DMS79 treated with DMSO at 0.1 percent for 48 hours (cell line): ENCODE data around the gene TMCC2.
"Not testable (repeated sequence)": the region's sequence is repeated elsewhere in the genome, so short reads cannot be mapped to it uniquely, and the experiment has no call there.

Experiments used
- DNase-seq: peaks from one replicate; lab custom pipeline; 2025; lab: John Stamatoyannopoulos, UW

Gene TMCC2, protein sequence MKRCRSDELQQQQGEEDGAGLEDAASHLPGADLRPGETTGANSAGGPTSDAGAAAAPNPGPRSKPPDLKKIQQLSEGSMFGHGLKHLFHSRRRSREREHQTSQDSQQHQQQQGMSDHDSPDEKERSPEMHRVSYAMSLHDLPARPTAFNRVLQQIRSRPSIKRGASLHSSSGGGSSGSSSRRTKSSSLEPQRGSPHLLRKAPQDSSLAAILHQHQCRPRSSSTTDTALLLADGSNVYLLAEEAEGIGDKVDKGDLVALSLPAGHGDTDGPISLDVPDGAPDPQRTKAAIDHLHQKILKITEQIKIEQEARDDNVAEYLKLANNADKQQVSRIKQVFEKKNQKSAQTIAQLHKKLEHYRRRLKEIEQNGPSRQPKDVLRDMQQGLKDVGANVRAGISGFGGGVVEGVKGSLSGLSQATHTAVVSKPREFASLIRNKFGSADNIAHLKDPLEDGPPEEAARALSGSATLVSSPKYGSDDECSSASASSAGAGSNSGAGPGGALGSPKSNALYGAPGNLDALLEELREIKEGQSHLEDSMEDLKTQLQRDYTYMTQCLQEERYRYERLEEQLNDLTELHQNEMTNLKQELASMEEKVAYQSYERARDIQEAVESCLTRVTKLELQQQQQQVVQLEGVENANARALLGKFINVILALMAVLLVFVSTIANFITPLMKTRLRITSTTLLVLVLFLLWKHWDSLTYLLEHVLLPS

DNA sequence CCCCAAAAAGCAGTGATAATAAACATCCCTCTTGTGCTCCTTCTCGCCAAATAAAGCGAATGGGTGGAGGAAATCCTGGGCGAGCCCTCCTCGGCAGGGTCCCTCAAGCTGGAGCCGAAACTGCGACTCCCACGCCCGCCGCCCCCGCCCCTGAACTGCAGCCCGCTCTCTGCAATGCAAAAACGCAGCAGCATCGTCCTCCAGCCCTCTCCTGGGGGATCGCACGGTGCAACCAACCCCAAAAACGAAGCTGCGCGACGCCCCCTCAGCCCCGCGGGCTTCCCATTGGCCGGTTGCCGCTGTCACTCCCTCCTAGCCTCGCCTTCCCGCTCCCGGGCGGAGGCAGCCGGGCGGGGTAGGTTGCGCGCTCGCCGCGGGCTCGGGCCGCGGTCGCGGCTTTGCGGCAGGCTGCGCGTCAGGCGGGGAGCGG, at the start of gene TMCC2:
Gene TMCC2 (plus strand): TSS at position 363 of the 430 bp plus-strand sequence. CDS start 619 bp downstream, outside the sequence.
- DNase-seq: peak; percentile 91

DNA sequence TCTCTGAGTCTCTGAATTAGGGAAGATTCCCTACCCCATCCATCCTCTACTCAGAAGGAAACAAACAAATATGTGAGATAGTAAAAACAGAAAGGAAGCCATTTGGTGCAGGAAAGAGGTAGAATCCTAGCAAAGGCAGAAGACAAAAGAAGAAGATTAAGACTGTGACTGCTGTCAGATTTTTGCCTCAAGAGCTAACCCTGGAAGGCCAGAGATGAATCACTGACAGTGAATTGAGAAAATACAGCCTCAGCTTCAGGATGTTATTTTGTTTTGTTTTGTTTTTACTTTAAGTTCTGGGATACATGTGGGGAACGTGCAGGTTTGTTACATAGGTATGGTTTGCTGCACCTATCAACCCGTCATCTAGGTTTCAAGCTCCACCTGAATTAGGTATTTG, 47.9 kb upstream of the TMCC2 start:
- no peak for DNase-seq

DNA sequence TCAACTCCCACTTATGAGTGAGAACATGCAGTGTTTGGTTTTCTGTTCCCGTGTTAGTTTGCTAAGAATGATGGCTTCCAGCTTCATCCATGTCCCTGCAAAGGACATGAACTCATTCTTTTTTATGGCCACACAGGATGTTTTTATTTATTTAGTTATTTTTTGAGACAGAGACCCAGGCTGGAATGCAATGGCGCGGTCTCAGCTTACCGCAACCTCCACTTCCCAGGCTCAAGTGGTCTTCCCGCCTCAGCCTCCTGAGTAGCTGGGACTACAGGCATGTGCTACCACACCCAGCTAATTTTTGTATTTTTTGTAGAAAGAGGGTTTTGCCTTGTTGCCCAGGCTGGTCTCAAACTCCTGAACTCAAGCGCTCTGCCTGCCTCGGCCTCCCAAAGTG, 47.4 kb upstream of the TMCC2 start:
- not testable (repeated sequence) for DNase-seq

DNA sequence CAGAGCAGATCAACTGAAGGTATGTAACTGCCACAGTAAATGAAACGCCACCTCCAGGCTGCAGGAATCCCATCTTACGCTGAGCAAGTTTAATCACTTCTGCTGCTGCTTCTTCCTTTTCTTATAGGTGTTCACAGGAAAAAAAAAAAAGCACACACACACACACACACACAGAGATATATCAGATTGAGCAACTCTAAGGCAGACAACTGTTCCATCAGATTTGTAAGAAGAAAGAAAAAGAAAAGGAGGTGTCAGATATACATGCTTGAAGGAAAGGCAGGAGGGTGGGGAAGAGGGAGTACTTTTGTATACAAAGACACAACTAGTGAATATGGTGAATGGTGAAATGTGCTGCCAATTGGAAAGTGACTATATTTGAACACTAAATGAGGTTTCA, 44.8 kb upstream of the TMCC2 start:
- DNase-seq: no peak

DNA sequence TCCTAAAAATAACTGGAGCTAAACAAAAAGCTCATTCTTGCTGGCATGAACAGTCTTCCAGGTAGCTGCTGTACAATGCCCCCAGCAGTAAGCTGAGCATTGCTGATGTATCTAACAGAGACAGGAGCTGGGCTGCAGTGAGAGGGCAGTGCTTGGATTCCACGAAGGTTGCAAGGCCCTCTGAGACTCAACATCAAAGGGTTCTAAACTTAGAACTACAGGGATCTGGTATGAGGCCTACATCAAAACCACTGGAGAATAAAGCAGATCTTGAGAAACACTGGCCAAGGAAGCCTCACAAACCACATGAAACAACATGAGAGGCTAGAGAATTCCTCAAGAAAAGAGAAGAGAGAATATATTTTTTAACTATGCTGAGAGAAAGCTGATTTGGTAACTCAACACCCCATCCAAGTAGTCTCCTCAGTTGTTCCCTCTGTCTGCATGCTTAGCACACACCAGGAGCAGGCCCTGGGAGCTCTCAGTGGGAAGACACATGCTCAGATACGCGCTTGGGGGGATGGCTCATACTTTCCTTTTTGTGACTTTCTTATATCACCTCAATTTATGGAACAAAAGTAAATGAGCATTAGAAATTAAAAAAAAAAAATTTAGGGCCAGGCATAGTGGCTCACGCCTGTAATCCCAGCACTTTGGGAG, 43.9 kb upstream of the TMCC2 start:
- DNase-seq: no peak

DNA sequence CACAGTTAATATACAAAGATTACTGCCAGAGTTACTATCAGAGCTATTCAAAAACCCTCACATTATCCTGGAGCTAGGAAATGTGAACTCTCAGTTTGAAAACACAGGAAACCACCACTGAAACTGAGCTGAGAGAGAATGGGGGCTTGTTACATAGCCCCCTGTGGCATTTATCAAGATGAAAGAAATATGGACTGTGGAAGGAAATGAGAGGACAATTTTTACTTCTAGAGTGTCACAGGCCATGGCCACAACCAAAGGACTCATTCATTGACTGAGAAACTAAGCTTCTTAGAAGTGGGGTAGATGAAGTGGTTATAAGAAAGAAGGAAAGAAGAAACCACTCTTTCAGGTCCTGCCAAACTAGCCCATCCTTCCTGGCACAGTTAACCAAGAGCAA, 41.6 kb upstream of the TMCC2 start:
- DNase-seq: no peak

DNA sequence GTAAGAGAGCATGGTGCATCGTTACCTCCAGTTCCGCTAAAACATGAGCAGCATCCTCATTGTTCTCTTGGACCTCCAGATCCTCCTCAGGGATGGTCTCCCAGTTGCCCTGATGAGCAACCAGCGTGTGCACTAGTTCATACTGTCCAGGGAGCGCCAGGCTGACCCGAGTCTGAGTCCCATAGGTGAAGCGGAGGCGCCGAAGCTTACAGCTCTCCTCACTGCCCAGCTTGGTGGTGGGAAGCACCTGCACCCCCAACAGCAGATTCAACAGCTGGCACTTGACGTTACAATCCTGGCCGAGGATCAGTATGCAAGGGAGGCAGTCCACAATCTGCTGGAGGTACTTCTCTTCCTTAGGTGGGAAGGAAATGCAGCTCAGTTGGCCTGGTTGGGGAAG, 40.3 kb upstream of the TMCC2 start:
- no peak for DNase-seq

DNA sequence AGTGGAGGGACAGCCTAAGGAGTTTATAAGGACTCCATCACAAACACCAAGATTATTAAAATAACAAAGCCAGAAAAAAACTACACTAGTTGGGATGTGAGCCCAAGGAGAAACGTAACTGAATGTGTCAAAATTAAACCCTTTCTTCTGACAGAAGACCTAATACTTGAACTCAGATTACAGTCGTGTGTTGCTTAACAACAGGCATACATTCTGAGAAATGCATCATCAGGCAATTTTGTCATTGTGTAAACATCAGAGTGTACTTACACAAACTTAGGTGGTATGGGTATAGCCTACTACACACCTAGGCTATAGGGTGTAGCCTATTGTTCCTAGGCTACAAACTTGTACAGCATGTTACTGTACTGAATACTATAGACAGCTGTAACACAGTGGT, 39.6 kb upstream of the TMCC2 start:
- DNase-seq: no peak

DNA sequence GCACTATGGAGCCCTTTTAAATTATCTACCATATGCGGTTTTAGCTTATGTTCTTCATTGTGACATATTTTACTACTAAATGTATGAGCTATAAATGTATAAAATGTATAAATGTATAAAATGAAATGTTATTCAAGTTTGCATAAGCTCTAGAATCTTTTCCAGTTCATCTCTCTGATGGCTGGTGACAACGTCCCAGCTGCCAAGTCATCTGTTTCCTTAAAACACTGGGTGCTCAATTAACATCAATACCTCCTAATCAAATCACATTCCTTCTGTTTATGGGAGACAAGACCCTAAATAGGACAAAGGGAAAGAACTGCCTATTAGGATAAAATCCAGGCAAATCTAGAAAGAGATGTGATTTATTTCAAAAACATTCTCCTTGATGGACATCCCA, 39.1 kb upstream of the TMCC2 start:
- DNase-seq: no peak

DNA sequence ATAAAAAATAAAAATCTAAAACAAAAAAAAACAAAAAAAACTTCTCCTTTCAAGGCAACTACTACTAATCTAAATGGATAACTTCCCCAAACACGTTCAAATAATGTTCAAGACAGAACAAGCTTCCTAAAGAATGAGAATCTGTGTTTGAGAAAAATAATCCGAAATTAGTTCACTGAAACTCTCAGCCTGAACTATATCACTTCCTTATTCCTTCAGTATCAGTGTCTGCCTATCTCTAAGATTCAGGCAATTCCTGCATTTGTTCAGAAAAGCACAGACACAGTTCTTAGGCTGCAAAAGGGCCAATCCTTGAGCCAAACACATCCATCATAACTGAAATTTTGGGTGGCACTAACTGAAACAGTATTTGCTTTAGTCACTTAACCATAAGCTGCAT, 38.6 kb upstream of the TMCC2 start:
- no peak for DNase-seq

DNA sequence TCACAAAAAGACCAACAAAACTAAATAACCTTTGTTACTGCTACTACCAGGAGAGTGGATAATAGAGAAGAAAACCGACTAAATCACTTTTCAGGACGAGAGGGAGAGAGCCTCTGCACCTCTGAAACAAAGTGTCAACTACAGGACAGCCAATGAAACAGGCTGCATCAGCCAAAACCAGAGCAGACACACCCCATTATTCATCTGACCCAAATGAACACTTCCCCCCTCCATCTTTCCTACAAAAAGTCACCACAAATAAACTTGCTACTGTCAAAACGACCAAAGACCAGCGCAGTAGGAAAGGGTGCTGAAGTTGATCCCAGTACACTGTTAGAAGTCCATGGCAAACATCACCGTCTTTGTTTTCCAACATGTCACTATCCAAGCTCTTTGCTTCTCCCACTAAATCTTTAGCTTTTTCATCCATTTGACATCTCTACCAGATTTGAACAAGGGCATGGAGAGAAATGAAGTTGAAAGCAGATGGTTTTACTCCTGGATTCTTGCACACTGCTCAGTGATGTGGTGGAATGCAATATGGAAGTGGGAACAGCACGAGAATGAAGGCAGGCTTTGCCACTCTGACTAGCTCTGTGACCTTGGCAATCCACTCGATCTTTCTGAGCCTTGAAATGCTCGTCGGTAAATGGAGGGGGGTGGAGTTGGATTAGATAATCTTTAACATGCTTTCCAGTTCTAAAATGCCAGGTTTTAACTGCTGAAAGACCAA, 36.7 kb upstream of the TMCC2 start:
- DNase-seq: no peak

DNA sequence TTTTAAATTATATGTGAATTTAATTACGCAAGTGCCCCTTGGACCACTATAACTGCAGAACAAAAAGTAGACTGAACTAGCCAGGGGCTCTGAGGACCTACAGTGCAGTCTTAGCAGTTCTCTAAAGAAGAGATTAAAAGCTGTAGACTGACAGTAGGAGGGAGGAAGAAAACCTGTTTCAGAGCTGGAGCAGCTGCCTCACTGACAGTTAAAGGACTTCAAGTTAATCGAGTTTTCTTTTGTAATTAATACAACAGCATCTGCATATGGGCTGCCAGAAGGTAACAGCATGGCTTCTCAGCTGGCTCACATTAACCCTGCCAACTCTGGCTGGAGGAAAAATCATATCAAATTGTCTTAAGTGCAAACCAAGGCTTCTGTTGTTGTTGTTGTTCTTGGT, 36.1 kb upstream of the TMCC2 start:
- DNase-seq: no peak

DNA sequence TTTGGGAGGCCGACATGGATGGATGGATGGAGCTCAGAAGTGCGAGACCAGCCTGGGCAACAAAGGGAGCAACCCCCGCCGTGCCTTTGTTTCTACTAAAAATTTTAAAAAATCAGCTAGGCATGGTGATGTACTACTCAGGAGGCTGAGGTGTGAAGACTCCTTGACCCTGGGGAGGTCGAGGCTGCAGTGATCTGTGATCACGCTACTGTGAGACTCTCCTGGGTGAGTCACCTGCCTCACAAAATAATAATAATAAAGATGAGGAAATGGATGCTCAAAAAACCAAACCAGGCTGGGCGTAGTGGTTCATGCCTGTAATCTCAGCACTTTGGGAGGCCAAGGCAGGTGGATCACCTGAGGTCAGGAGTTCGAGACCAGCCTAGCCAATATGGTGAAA, 35.5 kb upstream of the TMCC2 start:
- DNase-seq: no peak

DNA sequence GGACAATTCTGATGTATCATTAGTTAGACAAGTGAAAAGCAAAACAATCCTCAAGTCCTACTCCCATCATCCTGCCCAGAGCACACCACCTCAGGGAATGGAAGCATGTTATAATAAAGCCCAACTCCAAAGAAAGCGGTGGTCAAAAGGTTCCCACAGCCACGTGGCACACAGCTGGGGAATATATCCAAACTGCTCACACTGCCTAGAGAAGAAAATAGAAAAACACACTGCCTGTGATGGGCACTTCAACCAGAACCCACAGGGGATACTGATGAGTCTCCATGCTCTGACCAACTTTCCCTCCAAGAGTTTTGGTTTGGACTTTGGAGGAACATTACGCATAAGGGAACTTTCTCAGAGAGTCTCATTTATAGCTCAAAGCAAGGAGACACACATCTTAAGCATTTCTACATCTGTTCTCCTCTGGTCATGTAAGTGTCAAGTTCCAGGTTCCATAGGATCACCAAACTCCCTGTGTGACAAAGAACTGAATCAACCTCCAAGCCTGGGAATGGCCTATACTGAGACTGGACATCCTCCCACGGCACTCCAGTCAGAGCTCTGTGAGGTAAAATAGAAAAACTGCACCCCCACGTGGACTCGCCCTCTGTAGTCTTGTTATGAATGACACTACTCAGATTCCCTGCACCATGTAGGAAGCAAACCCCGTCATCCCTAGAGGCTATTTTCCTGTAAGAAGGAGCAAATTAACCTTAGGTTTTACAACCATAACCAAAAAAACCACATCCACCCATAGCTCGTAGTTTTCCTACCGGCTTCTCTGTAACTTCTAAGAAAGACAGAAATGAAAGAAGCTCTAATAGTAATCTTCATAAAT, 28.4 kb upstream of the TMCC2 start:
- DNase-seq: no peak

DNA sequence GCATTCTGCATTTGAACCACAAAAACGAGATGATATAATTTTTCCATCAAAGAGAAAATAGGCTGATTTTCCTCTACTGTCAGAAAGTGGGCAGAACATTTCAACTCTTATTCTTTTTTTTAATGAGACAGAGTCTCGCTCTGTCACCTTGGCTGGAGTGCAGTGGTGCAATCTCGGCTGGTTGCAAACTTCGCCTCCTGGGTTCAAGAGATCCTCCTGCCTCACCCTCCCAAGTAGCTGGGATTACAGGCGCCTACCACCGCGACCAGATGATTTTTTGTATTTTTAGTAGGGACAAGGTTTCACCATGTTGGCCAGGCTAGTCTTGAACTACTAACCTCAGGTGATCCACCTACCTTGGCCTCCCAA, 27.8 kb upstream of the TMCC2 start:
- DNase-seq: no peak

DNA sequence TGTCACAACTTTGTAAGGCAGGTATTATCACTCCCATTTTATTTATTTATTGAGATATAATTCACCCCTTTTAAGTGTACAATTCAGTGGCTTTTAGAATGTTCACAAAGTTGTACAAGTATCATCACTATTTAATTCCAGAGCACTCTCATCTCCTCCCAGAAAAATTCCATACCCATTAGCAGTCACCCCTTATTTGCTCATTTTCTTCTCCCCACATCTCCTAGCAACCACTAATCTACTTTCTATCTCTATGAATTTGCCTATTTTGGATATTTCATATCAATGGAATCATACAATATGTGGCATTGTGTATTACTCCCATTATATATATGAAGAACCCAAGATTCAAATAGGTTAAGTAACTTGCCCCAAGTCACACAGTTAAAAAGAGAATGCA, 23.2 kb upstream of the TMCC2 start:
- DNase-seq: no peak

DNA sequence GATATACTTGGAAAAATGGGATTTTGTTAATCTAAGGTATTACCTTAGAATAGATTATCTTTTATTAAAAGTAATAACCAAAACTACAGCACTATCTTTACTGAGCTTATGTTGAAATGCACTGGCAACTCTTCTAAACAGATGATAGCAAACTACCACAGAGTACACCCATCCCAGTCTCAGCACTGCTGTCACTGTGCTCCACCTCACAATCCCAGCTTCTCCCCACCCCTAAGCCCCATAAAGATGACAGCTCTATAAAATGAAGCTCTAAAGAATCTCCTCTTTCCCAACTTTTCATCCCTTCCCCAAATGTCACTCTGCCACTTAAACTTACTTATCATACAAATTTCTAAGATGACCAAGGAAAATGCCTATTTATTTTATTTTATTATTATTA, 22.7 kb upstream of the TMCC2 start:
- no peak for DNase-seq

DNA sequence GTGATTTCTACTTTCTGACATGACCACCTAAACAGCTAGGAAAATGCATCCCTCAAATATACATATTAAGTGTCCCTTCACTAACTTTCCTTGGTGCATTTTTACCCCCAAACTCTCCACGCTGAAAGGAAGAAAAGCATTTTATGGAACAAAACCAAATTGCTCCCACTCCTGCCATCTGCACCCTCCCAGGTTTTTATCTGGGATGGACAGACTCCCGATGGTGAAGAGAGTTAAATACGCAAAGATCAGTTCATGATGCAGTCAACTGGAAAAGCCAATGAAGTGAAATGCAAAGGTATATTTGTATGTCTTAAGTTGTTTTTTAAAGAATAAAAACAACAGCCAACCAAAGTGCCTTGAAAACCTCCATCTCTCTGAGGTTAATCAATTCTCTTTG, 18.9 kb upstream of the TMCC2 start:
- DNase-seq: no peak

DNA sequence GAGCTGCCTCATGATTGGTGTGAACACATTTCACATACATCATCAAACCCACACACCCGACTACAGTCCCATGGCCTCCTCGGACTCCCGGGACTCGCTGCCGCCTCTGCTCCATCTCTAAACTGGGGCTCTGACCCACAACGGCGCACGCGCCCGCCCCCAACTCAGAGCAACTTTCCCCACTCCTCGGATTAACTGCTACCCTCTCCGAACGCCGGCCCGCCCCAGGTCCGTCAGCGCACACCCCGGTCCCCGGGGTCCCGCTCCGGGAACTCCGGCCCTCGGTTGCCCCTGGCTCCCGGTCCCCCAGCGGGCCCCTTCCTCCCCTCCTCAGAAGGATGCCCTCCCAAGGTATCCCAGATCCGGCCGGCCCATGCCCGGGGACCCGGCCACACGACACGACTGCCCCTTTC, 17.0 kb upstream of the TMCC2 start:
- DNase-seq: peak; percentile 33

DNA sequence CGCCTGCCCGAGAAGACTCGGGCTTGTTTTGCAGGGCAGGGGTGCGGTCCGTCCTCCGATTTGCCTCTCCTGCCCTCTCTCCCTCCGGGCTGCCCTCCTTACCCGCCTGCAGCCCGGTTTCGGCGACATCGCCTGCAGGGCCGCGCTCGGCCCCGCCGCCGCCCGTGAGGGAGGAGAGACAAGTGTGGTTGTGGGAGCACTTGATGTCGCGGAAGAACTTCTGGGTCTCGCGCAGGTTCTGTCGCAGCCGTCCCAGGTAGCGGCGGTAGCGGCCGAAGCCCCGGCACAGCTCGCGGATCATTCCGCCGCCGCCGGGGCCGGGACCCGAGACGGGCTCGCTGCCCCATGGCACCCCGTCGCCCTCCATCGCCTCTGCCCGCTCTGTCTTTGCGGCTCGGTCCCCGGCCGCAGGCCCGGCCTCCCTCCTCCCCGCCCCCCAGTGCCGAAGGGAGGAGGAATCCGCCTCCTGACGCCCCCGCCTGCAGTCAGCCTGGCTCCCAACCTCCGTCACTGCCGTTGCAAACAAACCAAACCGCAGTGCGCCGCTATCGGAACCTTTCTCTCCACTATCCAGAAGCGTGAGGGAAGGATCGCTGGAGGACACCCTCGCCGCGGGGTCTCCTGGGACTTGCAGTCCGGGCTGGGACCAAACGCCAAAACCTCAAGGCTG, 16.4 kb upstream of the TMCC2 start, which contains the start of gene DSTYK:
Gene DSTYK (minus strand): TSS at position 534 of the 670 bp plus-strand sequence. CDS start 167 bp downstream, at position 367.
- DNase-seq: peak; percentile 90
